GM10248 (cell line): ENCODE data around the gene DRAM2.
"Not testable (repeated sequence)": the region's sequence is repeated elsewhere in the genome, so short reads cannot be mapped to it uniquely, and the experiment has no call there.

Source experiments
- CTCF ChIA-PET: fragments of 300-600 bp; sonication (Branson Sonifier 250); formaldehyde crosslinking; extraction: SDS; loops from one replicate; lab custom pipeline; 2021; ENCODE audit warnings: antibody characterized with exemption; lab: Yijun Ruan, JAX
- POLR2A ChIA-PET: fragments of 350-650 bp; sonication (Branson Sonifier 250); formaldehyde crosslinking; extraction: SDS; loops from one replicate; lab custom pipeline; 2020; ENCODE audit warnings: antibody characterized with exemption; lab: Yijun Ruan, JAX
- DNase-seq: peaks from one replicate; pipeline ENCODE4 v3.0.0; 2012; ENCODE audit errors: extremely low spot score
- TF ChIP-seq, protein P1 (sequence below): IDR thresholded peaks from 2 replicates; pipeline ENCODE4 v1.5.1; 2012; ENCODE audit warnings: mild to moderate bottlenecking, low read depth; ENCODE audit errors: extremely low read depth, missing control alignments, control extremely low read depth

Gene DRAM2

DNA sequence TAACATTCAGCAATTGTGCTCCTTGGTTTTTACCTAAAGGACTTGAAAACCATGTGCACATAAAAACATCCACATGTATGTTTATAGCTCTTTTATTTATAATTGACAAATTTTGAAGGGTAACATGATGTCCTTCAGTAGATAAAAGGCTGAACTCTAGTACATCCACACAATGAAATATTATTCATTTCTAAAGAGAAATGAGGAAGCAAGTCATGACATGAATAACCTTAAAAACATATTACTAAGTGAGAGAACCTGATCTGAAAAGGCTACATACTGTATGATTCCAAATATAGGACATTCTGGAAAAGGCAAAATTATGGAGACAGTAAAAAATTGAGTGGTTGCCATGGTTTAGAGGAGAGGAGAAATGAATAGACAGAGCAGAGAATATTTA lies 50.3 kb downstream of the DRAM2 start:
- ChIA-PET CTCF (interaction anchor here (1.3 kb wide), 1 partner anchor 59 kb away, joined by 4 read pairs; no protein-coding TSS in a partner anchor), POLR2A (no interaction called here)
- no peak for DNase-seq
- TF ChIP-seq, protein P1, sequence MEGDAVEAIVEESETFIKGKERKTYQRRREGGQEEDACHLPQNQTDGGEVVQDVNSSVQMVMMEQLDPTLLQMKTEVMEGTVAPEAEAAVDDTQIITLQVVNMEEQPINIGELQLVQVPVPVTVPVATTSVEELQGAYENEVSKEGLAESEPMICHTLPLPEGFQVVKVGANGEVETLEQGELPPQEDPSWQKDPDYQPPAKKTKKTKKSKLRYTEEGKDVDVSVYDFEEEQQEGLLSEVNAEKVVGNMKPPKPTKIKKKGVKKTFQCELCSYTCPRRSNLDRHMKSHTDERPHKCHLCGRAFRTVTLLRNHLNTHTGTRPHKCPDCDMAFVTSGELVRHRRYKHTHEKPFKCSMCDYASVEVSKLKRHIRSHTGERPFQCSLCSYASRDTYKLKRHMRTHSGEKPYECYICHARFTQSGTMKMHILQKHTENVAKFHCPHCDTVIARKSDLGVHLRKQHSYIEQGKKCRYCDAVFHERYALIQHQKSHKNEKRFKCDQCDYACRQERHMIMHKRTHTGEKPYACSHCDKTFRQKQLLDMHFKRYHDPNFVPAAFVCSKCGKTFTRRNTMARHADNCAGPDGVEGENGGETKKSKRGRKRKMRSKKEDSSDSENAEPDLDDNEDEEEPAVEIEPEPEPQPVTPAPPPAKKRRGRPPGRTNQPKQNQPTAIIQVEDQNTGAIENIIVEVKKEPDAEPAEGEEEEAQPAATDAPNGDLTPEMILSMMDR = no peak

DNA sequence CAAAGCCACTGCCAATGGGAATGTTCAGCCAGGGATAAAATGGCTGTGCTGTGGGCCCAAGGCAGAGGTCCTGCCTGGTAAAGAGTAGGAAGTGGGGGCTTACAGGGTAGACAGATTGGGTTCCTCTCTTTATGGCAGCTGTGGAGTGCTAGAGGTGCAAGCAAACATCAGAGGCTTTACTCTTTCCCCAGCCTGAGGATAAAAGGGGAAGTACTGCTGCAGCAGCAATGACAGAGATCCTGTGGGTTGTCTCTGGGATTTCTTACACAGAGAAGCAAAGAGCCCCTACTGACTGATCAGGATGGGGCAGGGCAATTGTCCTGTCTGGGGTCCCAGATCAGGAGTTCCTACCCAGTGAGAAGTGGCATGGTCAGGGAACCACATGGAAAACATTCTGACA lies 54.2 kb downstream of the DRAM2 start:
- CTCF ChIA-PET = no interaction called here
- POLR2A ChIA-PET = interaction anchor here (0.5 kb wide), 1 partner anchor 46 kb away, joined by 6 read pairs; no protein-coding TSS in a partner anchor

DNA sequence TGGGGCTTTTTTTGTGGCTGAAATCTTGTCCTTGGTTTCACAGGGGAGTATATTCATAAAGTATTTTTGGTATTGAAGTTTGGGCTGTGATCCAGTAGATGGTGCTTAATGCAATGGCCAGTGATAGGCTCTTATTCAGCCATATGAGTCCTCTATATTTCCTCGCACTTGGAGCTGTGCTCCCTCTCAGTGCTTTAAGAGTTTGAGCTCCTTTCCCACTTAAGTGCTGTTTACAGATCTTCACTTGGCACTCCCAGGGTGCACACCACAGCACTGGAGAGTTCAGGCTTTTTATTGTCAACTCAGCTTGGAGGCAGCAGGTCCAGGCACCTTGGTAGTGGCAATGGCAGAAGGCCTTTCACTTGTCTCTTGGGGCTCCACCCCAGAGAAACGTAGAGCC lies 54.9 kb downstream of the DRAM2 start:
- TF ChIP-seq, protein P1 = no peak
- CTCF ChIA-PET = no interaction called here
- no peak for DNase-seq
- POLR2A ChIA-PET = interaction anchor here (0.5 kb wide), 1 partner anchor 45 kb away, joined by 6 read pairs; no protein-coding TSS in a partner anchor

More for the DNA sequence above, 54.2 kb downstream of the DRAM2 start:
- TF ChIP-seq, protein P1 = no peak
- DNase-seq = no peak

DNA sequence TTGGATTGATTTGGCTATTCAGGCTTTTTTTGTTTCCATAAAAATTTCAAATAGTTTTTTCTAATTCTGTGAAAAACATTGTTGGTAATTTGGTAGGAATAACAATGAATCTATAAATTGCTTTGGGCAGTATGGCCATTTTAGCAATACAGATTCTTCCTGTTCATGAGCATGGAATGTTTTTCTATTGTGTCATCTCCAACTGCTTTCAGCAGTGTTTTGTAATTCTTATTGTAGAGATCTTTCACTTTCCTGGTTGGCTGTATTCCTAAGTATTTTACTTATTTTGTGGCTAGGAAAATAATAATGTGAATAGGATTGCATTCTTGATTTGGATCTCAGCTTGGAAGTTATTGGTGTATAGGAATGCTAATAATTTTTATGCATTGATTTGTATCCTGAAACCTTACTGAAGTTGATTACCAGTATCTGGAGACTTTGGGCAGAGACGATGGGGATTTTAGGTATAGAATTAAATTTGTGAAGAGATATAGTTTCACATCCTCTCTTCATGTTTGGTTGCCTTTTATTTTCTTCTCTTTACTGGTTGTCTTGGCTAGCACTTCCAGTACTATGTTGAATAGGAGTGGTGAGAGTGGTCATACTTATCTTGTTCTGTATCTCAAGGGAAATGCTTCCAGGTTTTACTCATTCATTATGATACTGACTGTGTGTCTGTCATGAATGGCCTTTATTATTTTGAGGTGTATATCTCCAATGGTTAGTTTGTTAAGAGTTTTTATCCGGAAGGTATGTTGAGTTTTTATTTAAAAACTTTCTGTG lies 57.3 kb downstream of the DRAM2 start:
- ChIA-PET POLR2A (no interaction called here), CTCF (no interaction called here)
- TF ChIP-seq, protein P1 = no peak
- DNase-seq = no peak

DNA sequence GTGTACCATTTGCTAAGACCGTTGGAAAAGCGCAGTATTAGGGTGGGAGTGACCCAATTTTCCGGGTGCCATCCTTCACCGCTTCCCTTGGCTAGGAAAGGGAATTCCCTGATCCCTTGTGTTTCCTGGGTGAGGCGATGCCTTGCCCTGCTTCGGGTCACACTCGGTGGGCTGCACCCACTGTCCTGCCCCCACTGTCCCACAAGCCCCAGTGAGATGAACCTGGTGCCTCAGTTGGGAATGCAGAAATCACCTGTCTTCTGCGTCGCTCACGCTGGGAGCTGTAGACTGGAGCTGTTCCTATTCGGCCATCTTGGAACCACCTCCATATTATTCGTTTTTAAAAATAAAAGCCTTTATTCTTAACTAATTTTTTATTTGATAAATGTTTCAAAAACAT lies 60.6 kb downstream of the DRAM2 start:
- POLR2A ChIA-PET, DNase-seq: not testable (repeated sequence)
- CTCF ChIA-PET = interaction anchor here (0.8 to 2.0 kb wide), 3 partner anchors 13 to 250 kb away, joined by 3 to 6 read pairs (median 3); no protein-coding TSS in a partner anchor

DNA sequence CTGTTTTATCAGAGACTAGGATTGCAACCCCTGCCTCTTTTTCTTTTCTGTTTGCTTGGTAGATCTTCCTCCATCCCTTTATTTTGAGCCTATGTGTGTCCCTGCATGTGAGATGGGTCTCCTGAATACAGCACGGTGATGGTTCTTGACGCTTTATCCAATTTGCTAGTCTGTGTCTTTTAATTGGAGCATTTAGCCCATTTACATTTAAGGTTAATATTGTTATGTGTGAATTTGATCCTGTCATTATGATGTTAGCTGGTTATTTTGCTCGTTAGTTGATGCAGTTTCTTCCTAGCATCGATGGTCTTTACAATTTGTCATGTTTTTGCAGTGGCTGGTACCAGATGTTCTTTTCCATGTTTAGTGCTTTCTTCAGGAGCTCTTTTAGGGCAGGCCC lies 62.6 kb downstream of the DRAM2 start:
- CTCF ChIA-PET = interaction anchor here (0.8 to 1.4 kb wide), 3 partner anchors 15 to 47 kb away, joined by 3 to 4 read pairs (median 3); no protein-coding TSS in a partner anchor

More for the DNA sequence above, 62.6 kb downstream of the DRAM2 start:
- DNase-seq, POLR2A ChIA-PET: not testable (repeated sequence)
